Dermis blood vessel endothelial cell (primary cell): ENCODE measurements around the gene ZCCHC7. TPM values are rescaled to one million over a fixed set of nuclear protein-coding genes. Genes with fewer than 3 reads are reported as not detected.
"Not testable (repeated sequence)": the region's sequence is repeated elsewhere in the genome, so short reads cannot be mapped to it uniquely, and the experiment has no call there.

Experiments used
- DNase-seq: peaks from one replicate; pipeline ENCODE4 v3.0.0; 2010
- total RNA-seq: library from RNA; depleted of rRNA; stranded (reverse); fragments of >200 nt; gene quantifications from 2 replicates; pipeline ENCODE4 v1.2.3, GENCODE V29; 2014

Gene ZCCHC7
- total RNA-seq, 1 donor from 2014 or later: 17.9 TPM

GRCh38 chr9:37121881-37122280 lies 1.5 kb downstream of the ZCCHC7 start:
- DNase-seq: no peak

- no peak for DNase-seq
Measured at GRCh38 chr9:37126214-37126788, 5.9 kb downstream of the ZCCHC7 start.

GRCh38 chr9:37127018-37127417 lies 6.6 kb downstream of the ZCCHC7 start:
- no peak for DNase-seq

- no peak for DNase-seq
Measured at GRCh38 chr9:37128051-37128450, 7.7 kb downstream of the ZCCHC7 start.

GRCh38 chr9:37134166-37134565 lies 13.8 kb downstream of the ZCCHC7 start:
- DNase-seq: no peak

GRCh38 chr9:37141015-37141414 lies 20.6 kb downstream of the ZCCHC7 start:
- DNase-seq: no peak

- DNase-seq: peak; percentile 41
Measured at GRCh38 chr9:37144762-37145161, 24.4 kb downstream of the ZCCHC7 start.

- peak; percentile 44 for DNase-seq
Measured at GRCh38 chr9:37146410-37146809, 26.0 kb downstream of the ZCCHC7 start.

GRCh38 chr9:37148181-37148580 lies 27.8 kb downstream of the ZCCHC7 start:
- no peak for DNase-seq

- peak; percentile 53 for DNase-seq
Measured at GRCh38 chr9:37149666-37150308, 29.4 kb downstream of the ZCCHC7 start.

GRCh38 chr9:37150415-37150814 lies 30.0 kb downstream of the ZCCHC7 start:
- no peak for DNase-seq

- no peak for DNase-seq
Measured at GRCh38 chr9:37151812-37152211, 31.4 kb downstream of the ZCCHC7 start.

- DNase-seq: no peak
Measured at GRCh38 chr9:37152365-37152764, 32.0 kb downstream of the ZCCHC7 start.

- DNase-seq: no peak
Measured at GRCh38 chr9:37155601-37156000, 35.2 kb downstream of the ZCCHC7 start.

- no peak for DNase-seq
Measured at GRCh38 chr9:37156205-37156604, 35.8 kb downstream of the ZCCHC7 start.

GRCh38 chr9:37156781-37157356 lies 36.5 kb downstream of the ZCCHC7 start:
- peak; percentile 17 for DNase-seq

- no peak for DNase-seq
Measured at GRCh38 chr9:37157726-37158377, 37.5 kb downstream of the ZCCHC7 start.

GRCh38 chr9:37163299-37163698 lies 42.9 kb downstream of the ZCCHC7 start:
- no peak for DNase-seq

- DNase-seq: not testable (repeated sequence)
Measured at GRCh38 chr9:37164335-37164734, 44.0 kb downstream of the ZCCHC7 start.

- DNase-seq: no peak
Measured at GRCh38 chr9:37165644-37166043, 45.3 kb downstream of the ZCCHC7 start.

- DNase-seq: peak; percentile 17
Measured at GRCh38 chr9:37167456-37168047, 47.2 kb downstream of the ZCCHC7 start.

- DNase-seq: no peak
Measured at GRCh38 chr9:37172557-37172956, 52.2 kb downstream of the ZCCHC7 start.

- peak; percentile 85 for DNase-seq
Measured at GRCh38 chr9:37174247-37174646, 53.9 kb downstream of the ZCCHC7 start.
